Loucy (cell line): ENCODE measurements around the gene DACH1.
"Not testable (repeated sequence)": the region's sequence is repeated elsewhere in the genome, so short reads cannot be mapped to it uniquely, and the experiment has no call there.

Experiments used
- CTCF ChIP-seq: fragments of 200-600 bp; sonication (generic); conservative IDR thresholded peaks from 2 replicates; pipeline ENCODE4 v1.5.1; 2014; ENCODE audit warnings: mild to moderate bottlenecking, antibody characterized with exemption, low read length
- EZH2phosphoT487 ChIP-seq: fragments of 200-600 bp; IDR thresholded peaks from 2 replicates; pipeline ENCODE4 v1.6.1; 2018; ENCODE audit warnings: antibody characterized with exemption, mild to moderate bottlenecking, moderate library complexity, borderline replicate concordance

DNA sequence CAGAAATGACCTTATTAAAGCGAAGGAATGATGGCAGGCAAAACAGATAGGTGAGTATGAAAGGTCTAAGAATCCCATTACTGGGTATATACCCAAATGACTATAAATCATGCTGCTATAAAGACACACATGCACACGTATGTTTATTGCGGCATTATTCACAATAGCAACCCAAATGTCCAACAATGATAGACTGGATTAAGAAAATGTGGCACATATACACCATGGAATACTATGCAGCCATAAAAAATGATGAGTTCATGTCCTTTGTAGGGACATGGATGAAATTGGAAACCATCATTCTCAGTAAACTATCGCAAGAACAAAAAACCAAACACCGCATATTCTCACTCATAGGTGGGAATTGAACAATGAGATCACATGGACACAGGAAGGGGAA is 29.4 kb downstream of the DACH1 start:
- not testable (repeated sequence) for TF ChIP-seq CTCF, EZH2phosphoT487
